ENCODE results near the gene SLC6A1.
"Not testable (repeated sequence)": the region's sequence is repeated elsewhere in the genome, so short reads cannot be mapped to it uniquely, and the experiment has no call there.

The SLC6A1 gene

DNA sequence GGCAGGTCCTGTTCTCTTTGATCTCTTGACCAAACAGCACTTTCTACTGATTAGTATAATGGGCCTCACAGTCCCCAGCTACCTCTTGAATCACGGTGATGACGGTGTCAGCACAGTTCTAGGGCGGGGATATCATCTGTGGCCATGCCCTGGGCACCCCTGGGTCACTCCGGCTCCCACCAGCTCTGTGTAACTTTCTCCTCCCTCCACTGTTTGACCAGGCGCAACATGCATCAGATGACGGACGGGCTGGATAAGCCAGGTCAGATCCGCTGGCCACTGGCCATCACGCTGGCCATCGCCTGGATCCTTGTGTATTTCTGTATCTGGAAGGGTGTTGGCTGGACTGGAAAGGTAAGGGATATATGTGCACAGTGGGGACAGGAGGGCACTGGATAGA, 29.6 kb downstream of the SLC6A1 start:
- DNase-seq = no peak

DNA sequence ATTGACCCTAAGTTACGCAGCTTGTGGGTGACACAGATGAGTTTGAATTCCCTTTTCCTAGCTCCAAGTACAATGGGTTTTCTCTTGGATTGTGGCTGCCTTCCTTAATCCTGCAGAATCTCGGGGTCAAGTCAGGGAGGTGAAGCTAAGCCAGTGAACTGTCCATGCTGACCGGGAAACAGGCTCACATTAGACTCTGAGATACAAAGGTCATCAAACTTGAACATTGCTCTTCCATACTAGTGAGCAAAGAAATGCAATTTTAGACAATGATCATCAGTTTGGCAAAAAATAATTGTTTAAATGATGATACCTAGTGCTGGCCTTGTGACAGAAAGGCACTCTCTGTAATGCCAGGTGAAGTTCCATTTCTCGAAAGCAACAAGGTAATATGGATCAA, 31.6 kb downstream of the SLC6A1 start:
- no peak for DNase-seq

DNA sequence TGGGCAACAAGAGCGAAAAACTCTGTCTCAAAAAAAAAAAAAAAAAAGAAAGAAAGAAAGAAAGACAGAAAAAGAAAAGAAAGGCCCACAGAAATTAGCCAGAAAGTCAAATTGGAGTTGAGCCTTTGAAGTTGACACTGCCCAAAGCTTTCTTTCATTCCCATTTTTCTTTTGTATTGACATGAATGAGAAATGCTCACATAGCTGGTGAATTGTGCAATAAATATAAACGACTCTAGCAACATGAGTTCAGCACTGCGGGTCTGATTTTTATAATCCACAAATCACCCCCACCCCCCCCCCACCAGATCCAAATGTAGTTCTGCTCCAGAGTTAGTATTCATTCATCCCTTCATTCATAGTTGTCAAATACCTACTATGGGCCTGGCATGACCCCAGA, 37.4 kb downstream of the SLC6A1 start:
- no peak for DNase-seq

DNA sequence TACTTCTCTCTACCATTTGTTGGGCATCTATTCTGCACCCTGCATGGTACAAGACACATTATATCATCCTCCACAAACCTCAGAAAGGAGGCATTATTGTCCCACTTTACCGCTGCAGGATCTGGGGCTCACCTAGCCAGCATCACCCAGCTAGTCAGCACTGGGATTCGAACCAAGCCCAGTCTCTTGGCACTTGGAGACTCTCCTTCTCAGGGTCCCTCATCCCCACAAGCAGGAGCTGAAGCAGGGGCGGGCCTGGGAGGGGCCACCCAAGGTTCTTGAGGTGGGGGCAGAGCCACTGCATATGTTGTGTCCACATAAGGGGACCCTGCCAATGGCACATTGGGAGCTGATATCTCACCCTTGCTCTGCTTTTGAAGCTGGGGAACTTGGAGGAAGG, 41.3 kb downstream of the SLC6A1 start:
- no peak for DNase-seq

GRCh38 chr3:11034309-11034985, 41.9 kb downstream of the SLC6A1 start:
- DNase-seq = no peak

GRCh38 chr3:11035757-11036505, 43.4 kb downstream of the SLC6A1 start:
- DNase-seq = no peak

DNA sequence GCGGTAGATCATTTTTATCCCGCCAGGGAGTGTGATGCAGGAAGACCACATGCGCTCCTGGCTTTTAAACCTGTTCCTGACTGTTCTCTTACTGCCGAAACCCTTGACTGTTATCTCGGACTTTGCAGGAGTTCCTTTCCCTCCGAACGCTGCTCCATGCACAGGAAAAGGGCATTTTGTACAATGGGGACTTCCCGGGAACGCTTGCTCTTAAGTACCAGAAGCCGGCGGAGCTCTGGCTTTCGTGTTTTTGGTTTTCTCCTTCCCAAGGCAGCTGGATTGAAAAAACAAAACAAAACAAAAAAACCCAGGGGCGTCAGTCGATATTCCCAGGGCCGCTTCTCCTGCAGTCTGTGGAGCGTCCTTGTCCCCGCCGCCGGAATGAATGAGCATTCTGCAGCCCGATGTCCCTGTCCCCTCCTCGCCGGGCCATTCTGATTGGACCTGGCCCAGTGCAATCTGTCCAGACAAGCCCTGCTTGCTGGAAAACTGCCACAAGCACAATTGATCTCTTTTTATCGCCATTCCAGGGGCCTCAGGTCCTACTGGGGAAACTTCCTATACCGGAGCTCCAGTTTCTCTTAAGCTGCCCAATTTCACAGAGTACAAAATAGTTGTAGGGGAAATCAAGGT, 44.8 kb downstream of the SLC6A1 start:
- no peak for DNase-seq

GRCh38 chr3:11037976-11038375, 45.4 kb downstream of the SLC6A1 start:
- DNase-seq = no peak

DNA sequence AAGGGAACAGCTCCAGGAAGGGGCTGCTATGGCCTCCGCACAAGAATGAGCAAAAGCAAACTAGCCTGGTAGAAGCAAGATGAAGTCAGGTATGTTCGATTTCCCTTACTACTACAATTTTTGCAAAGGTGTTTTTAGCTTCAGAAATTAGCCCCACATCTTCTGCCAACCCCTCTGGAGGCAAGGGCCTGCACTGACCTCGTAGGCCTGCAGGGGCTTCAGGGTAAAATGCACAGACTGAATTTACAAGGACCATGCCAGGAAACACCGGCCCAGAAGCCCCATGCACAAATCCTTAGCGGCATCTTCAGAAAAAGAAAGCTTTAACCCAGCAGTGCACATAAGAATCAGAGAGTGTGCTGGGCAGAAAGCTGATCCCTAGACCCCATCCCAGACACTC, 53.0 kb downstream of the SLC6A1 start:
- no peak for DNase-seq

- no peak for DNase-seq
Observed at GRCh38 chr3:11047500-11047899, 55.0 kb downstream of the SLC6A1 start.

GRCh38 chr3:11050666-11051323, 58.2 kb downstream of the SLC6A1 start:
- DNase-seq = no peak

DNA sequence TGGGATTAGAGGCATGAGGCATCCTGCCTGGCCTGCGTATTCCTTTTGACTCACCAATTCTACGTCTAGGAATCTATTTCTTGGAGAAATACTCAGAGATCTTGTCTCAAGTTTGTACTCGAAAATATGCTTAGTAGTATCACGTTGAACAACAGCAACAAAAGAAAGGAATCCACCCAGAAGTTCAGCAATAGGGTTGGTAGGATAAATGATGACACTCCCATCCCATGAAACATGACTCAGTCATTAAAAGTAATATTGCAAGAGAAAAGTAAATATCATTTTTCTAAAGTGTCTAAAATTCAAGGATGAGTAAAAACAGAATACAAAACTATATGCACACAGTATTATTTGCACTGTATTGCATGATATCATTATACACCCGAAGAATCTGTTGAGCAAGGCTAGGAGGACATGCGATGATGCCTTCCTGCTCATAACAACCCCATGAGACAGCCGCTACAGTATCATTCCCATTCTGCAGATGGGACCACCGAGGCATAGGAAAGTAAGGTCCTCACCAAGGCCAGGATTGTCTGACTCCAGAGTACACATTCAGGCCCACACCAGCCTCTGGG, 61.5 kb downstream of the SLC6A1 start:
- no peak for DNase-seq

GRCh38 chr3:11054739-11055438, 62.3 kb downstream of the SLC6A1 start:
- DNase-seq = no peak

DNA sequence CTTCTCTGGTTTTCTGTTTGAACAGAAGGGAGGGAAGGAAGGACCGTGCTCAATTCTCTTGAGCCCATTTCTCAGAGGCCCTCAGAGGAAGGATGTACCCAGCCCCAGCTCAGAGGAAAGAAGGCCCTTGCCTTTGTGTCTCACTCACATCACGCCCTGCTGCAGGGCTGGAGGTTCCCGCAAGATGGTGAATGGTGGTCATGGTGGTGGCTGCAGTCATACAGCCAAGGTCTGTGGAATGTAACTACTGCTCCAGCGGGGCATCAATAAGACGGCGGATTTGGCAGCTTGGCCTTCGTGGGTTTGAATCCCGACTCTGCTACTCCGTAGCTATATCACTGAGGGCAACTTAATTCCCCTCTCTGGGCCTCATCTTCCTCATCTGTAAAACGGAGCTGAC, 62.9 kb downstream of the SLC6A1 start:
- DNase-seq = no peak

DNA sequence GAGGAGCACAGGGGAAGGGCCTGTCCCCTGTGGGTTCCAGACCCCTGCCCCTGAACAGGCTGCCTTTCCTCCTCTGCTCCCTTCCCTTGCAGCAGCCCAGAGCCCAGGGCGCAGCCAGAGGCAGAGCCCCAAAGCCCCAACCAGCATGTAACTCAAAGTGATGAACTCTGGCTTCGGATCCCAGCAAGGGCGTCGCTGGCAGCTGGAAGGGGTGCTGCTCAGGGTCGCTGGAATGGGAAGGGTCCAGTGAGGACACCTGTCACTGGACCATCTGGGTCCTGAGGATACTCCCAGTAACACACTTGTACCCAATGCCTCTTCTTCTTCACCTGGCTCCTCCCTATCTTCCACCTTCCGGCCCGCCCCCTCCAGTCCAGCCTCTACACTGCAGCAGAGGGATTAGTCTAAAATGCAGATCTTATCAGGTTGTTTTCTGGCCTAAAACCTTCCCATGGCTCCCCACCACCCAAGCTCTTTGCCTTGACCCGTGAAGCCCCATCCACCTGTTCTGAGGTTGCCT, 64.0 kb downstream of the SLC6A1 start:
- no peak for DNase-seq

DNA sequence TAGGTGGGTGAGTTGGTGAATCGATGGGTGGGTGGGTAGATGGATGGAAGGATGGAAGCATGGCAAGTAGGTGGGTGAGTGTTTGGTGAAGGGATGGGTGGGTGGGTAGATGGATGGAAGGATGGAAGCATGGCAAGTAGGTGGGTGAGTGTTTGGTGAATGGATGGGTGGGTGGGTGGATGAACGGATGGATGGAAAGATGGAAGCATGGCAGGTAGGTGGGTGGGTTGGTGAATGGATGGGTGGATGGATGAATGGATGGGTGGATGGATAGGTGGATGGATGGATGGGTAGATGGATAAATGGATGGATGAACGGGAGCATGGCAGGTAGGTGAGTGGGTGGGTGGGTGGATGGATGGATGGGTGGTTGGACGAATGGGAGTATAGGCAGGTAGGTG, 65.1 kb downstream of the SLC6A1 start:
- DNase-seq = no peak

DNA sequence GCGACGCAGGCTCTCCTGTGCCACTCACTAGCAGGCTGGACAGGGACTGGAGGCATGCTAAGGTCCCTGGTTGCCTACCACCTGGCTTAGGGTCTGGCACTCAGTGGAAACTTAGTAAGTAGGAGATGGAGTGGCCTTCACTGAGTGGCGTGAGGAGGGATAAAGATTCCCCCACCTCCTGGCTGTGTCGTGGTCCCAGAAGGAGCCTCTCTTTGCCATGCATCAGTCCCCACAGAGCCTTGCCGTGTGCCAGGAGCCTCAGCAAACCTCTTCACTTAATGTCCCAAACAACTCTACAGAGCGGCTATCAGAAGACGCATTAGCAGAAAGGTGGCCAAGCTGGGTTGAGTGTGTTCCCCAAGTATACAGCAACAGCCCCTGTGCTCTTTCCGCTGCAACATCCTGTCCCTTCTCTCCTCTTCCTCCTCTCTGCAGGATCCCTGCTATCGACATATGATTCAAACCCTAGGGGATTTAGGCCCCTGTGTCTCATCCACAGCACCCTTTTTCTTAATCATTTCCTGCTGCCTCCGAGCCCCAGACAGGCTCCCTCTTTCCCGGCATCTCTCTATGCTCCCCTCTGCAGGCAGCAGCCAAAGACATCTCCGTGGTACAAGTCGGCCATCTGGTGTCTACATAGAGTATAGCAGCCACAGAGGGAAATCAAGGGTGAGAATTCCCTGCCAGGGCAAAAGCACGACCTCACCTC, 66.7 kb downstream of the SLC6A1 start:
- DNase-seq = no peak

DNA sequence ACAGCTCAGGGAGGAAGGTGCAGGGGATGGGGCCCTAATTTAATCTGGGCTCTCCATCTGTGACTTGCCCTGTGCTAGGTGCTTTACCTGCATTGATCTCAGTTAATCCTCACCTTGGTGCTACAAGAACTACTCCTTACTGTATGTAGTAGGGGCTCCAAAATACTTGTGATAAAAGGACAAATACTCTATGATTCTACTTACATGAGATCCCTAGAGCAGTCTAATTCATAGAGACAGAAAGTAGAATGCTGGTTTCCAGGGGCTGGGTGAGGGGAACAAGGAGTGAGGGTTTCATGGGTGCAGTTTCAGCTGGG, 67.2 kb downstream of the SLC6A1 start:
- DNase-seq = no peak

DNA sequence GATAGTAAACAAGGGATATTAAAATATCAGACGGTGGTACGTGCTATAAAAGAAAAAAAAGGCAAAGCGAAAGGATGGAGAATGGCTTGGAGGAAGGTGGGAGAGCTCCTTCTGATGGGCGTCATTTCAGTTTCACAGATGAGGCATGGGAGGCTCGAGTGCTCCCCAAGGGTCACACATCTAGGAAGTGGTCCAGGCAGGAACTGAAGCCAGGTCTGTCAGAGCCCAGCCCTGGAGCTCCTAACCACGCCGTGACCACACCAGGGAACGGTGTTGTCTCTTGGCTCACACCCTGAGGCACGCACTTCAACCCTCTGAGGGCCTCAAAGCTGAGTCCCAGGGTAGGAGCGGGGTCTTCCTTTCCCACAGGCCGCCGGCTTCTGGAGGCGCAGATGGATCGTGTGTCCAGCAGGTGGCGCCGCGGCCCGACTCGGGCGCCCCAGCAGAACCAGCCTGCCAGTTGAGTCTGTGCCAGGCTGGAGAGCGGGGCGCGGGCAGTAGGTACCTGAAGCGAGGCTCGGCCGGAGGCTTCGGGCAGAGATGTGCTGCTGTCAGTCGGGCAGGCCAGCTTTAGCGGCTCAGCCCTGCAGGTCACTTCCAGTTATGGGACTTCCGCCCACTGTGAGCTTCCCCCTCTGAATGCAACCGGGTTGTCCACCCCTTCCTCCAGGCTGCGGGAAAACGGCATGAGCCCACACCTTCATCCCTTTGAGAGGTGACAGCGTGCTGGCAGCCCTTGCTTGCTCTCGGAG, 68.1 kb downstream of the SLC6A1 start:
- peak; percentile 31 for DNase-seq

GRCh38 chr3:11061268-11061871, 68.8 kb downstream of the SLC6A1 start:
- DNase-seq = not testable (repeated sequence)

DNA sequence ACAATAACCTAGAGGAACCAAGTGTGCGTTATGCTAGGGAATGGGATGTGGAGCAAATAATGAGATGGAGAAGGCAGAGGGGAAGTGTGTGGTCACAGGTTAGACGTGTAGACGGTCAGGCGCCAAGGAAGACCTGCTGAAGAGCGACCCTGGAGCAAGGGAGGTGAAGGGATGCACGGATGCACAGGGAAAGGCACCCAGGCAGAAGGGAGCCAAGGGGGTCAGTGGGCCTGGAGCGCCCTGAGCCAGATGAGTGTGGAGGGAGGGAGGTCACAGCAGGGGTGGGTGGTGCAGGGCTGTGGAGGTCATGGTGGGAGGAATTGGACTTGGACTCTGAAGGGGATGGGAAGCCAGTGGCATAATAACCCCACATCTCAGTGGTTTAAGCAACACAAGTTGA, 70.2 kb downstream of the SLC6A1 start:
- DNase-seq = no peak

Measured in CD4-positive, alpha-beta T cell treated with Interleukin-17A for 4 hours (primary cell).